GM12864 (cell line): ENCODE results near the gene CDS2.

Experiments
- DNase-seq: peaks from one replicate; pipeline ENCODE4 v3.0.0-alpha.2; 2011; ENCODE audit warnings: low read depth
- H3K4me3 ChIP-seq: 2 replicates; pipeline ENCODE4 v1.5.1; 2011; ENCODE audit warnings: mild to moderate bottlenecking, low read depth, low read length, control low read depth
- TF ChIP-seq, protein P1 (sequence below): IDR thresholded peaks from 2 replicates; pipeline ENCODE4 v1.5.1; 2011; ENCODE audit warnings: low read depth, mild to moderate bottlenecking, moderate library complexity, low read length, control low read depth, inconsistent platforms; ENCODE audit errors: missing control alignments

The CDS2 gene

DNA sequence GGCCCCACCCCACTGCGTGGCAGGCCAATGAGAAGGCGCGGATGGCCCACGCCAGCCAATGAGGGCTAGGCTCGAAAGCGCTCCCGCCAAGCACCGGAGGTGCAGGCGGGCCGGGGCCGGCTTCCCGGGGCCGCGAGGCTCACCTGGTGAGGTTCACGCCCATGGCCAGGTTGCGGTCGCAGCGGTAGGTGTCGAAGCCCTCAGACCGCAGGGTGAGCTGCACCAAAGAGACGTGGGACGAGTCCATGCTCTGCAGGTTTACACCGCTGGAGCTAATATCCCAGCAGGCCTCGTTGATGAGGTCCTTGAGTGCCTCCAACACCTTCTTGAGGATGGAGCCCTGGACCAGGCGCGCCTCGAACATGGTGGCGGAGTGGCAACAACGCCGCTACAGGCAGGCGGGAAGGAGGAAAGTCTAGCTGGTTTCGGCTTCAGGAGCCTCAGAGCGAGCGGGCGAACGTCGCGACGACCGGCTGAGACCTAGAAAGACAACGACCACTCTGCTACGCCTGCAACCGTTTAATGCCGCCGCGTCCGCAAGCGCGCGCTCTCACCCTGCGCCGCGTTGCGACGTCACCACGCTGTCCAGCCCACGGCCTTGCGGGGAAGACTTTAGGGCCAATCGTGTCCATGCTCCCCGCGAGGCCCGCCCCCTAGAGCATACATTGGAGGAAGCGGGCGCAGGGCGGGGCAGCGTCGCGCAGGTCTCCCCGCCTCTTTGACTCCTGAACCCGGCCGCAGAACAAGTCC is 7.2 kb upstream of the CDS2 start, which contains the start of gene PCNA:
TSS of gene PCNA (minus strand) at position 524 of the 750 bp plus-strand sequence. CDS start at position 364, 160 bp downstream.
- TF ChIP-seq, protein P1, sequence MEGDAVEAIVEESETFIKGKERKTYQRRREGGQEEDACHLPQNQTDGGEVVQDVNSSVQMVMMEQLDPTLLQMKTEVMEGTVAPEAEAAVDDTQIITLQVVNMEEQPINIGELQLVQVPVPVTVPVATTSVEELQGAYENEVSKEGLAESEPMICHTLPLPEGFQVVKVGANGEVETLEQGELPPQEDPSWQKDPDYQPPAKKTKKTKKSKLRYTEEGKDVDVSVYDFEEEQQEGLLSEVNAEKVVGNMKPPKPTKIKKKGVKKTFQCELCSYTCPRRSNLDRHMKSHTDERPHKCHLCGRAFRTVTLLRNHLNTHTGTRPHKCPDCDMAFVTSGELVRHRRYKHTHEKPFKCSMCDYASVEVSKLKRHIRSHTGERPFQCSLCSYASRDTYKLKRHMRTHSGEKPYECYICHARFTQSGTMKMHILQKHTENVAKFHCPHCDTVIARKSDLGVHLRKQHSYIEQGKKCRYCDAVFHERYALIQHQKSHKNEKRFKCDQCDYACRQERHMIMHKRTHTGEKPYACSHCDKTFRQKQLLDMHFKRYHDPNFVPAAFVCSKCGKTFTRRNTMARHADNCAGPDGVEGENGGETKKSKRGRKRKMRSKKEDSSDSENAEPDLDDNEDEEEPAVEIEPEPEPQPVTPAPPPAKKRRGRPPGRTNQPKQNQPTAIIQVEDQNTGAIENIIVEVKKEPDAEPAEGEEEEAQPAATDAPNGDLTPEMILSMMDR, result no peak
- peak within 1 kb of the TSS; percentile 99 for H3K4me3 ChIP-seq
- DNase-seq, result peak; percentile 93

DNA sequence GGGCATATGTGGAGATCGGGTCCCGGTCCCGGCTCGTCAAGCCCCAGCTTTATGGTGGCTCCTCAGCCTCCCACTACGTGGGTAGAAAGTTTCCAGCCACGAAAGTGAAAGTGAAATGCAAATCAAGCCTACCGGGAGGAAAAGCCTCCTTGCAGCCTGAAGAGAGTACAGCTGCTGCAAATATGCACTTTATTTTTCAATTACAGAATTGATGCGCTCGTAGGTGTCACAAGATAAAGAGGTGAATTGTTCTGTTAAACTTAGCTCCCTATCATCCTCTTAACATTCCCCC is 6.7 kb upstream of the CDS2 start:
- H3K4me3 ChIP-seq, result peak overlapping the region; percentile 99
- DNase-seq, result no peak
- TF ChIP-seq, protein P1, result no peak

DNA sequence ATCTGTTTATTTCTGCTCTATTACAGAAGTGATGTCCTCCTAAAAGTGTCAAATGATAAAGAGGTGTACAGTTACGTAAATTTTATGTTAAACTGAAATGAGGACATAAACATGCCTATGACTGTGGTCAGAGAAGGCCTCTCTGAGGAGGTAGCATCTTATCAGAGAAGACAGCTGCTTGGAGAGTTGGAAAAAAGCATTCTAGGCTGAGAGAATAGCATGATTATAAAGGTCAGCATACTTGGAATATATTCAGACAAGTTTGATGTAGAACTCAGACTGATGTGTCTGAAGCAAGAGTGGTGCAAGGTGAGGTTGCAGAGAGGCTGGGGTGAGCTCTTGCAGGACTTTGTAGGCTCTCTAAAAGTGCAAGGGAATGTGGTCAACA is 3.9 kb upstream of the CDS2 start:
- H3K4me3 ChIP-seq, result no peak overlapping the region
- TF ChIP-seq, protein P1, result no peak
- DNase-seq, result no peak

DNA sequence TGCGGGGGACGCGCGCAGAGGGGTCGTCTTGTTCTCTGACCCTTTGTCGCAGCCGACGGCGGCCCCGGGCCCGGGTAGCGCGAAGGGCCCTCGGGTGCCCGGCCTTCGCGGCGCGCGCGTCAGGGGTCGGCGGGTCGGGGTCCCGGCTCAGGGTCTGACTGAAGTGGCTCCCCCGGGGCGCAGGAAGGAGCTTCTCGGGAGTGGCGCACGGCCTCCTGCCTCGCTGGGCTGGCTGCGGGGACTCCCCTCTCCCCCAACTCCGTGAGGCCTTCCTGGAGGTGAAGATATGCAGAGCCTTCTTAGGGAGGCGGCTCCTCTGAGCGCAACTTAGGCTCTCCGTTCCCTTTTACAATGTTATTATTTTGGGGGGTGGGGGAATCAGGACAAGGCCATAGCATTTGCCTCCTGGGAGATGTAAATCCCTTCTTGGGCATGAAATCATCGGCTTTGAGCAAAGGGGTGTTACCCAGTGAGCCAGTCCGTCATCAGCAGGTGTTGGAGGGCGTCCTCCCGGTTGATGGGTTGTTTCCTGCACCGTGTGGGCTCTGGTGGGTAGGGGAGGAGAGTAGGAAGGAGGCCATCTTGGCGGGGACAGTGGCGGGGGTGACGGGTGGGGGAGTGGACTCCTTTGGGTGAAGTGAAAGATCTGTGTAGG is 523 bp downstream of the CDS2 start:
- peak overlapping the region; percentile 78 for H3K4me3 ChIP-seq
- TF ChIP-seq, protein P1, result no peak
- peak; percentile 57 for DNase-seq

DNA sequence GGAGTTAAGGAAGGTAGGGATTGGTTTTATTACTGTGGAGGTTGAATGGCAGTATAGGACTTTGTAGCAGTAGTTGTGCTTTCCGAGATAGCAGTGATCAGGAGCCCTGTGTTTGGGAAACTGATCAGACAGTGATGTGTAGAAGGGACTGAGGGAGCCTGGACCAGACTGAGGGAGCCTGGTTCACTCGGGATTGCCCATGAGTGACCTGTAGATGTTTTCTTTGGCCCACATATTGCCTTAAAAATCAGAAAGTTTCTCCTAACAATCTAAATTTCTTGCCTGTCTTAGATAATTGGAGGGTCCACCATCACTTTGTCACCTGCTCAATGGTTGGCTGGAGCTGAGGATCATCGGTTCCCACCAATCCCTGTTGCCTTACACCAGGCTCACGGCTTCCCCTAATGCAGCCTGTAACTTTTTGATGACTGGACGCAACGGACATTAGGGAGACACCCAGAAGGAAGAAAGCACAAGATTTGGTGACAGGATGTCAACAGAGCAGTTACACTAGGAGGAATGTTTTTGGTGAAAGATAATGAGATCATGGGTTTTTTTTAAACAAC is 1.1 kb downstream of the CDS2 start:
- no peak for DNase-seq
- peak overlapping the region; percentile 78 for H3K4me3 ChIP-seq
- TF ChIP-seq, protein P1, result no peak

DNA sequence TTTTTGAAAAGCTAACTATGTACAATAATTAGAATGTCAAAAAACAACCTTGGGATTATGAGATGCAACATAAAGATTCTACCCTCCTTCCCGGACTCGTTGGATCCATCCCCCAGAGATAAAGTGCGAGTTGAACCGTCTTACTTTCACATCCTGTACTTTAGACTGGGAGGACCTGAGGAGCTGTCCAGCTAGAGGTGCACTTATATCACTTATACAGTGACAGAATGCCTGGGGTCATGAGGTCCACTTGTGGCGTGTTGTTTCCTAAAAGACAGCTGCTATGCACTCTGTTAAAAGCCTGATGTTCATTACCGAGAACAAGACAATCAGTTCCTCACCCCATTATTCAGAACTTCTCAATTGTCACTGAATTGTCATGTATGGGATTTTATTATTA is 2.1 kb downstream of the CDS2 start:
- DNase-seq, result no peak
- no peak overlapping the region for H3K4me3 ChIP-seq
- TF ChIP-seq, protein P1, result no peak
